HG02798 (cell line): ENCODE measurements around the gene C5.
A peak's percentile ranks its signal among the peaks of the same experiment; 100 is the strongest.

Experiments used
- ATAC-seq: cut with Tn5 transposase; IDR thresholded peaks from one replicate; pipeline ENCODE4 v1.9.1; 2021; ENCODE audit warnings: mild to moderate bottlenecking; ENCODE audit not compliant: unreplicated experiment, poor library complexity

Gene C5

DNA sequence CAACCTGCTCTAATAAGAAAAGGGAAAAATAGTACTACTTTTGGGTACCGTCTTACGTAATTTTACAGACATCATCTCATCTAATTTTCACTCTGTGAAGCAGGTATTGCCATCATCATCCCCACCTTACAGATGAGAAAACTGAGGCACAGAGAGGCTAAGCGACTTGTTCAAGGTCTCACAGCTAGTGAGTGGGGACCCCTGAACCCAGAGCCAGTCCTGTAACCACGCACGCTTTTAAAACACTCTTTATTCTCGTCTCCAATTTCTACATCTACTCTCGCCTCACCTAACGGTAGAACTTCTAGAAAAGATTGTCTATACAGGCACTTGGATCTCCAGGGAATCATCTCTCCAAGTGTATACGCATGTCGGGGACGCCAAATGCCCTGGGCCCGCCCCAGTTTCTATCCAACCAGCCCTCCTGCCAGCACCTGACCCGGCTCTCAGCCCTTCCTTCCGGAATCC, 122.0 kb downstream of the C5 start:
- ATAC-seq, result no peak

GRCh38 chr9:120927269-120928014, 122.6 kb downstream of the C5 start:
- ATAC-seq, result no peak

- ATAC-seq, result peak; percentile 21
Observed at GRCh38 chr9:120926397-120926928, 123.6 kb downstream of the C5 start, which contains the start of gene TRAF1. TSS of gene TRAF1 (minus strand) at chr9:120926796. CDS start at chr9:120926075, 721 bp downstream.

DNA sequence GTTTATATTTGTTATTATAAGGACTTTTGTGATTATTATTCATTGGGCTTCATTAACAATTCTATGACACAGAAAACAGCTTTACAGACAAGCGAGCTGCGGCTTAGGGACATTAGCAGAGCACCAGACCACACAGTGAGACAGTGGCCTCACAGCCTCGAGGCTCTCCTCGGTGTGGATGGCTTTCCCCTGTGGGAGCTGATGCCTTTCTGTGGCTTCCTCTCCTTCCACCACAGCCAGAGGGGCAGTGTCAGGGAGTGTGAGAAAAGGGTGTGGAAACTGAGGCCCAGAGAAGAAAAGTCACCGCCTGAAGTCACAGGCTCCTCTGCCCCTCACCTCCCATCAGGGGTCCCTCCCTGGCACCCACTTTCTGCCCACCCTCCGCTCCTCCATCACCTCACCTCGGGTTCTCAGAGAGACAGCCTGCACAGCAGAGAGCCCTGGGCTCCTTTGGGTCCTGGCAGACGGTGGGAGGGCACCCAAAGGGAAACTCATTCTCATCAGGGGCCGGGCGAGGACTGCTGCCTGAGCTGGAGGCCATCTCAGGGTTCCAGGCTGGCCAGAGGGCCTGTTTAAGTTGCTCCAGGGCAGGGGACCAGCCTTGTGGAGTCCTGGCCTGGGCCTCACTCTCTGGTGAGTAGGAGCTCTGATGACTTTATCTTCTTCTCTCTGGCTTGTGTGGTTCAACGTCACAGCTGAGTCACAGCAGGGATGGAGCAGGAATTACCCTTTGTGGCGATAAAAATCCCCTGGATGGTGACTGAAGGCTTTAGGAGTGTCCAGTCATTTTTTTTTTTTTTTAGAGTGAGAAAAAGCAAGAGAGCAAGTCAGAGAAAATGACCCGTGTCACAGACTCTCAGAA, 124.3 kb downstream of the C5 start:
- ATAC-seq, result peak; percentile 41

GRCh38 chr9:120924698-120925534, 125.2 kb downstream of the C5 start:
- ATAC-seq, result no peak

GRCh38 chr9:120923620-120924328, 126.3 kb downstream of the C5 start:
- no peak for ATAC-seq

DNA sequence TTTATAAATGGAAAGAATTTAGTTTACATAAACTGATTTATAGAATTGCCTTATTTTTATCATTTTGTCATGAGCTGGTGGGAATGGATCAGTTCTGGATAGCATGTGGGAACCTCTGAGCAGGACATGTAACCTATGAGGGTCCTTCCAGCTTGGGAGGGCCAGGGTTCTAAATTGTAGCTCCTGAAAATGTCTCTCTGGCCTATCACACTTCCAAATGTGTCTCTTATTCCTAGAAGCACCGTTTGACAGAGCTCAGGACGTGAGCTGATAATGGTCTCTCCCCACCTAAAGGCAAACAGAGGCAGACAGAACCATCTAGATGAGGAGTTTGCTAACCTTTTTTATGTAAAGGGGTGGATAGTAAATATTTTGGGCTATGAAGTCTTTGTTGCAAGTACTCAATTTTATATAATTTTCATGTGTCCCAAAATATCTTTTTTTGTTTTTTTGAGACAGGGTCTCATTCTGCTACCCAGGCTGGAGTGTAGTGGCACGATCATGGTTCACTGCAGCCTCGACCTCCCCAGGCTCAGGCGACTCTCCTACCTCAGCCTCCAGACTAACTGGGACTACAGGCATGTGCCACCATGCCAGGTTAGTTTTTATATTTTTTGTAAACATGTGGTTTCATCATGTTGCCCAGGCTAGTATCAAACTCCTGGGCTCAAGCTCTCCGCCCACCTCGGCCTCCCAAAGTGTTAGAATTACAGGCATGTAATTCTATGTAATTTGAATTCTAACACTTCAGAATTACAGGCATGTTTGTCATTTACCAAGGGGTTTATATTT, 127.5 kb downstream of the C5 start:
- no peak for ATAC-seq

- no peak for ATAC-seq
Observed at GRCh38 chr9:120921661-120922181, 128.4 kb downstream of the C5 start.

DNA sequence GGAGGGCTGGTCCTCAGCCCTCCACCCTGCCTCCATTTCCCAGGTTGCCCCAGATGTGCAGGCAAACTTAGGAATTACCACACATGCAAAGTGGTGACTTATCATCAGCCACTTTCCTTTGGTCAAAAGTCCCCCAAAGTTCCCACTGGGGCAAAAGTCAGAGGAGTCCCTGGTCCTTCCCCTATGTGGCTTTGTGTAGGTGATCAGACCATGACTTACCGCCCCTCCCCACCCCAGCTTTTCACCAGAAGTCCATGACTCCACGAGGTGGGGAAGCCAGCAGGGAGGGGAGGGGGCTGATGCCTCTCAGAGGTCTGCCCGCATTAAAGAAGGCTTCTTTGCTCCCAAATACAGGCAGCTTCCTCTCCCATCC, 129.3 kb downstream of the C5 start:
- peak; percentile 26 for ATAC-seq

DNA sequence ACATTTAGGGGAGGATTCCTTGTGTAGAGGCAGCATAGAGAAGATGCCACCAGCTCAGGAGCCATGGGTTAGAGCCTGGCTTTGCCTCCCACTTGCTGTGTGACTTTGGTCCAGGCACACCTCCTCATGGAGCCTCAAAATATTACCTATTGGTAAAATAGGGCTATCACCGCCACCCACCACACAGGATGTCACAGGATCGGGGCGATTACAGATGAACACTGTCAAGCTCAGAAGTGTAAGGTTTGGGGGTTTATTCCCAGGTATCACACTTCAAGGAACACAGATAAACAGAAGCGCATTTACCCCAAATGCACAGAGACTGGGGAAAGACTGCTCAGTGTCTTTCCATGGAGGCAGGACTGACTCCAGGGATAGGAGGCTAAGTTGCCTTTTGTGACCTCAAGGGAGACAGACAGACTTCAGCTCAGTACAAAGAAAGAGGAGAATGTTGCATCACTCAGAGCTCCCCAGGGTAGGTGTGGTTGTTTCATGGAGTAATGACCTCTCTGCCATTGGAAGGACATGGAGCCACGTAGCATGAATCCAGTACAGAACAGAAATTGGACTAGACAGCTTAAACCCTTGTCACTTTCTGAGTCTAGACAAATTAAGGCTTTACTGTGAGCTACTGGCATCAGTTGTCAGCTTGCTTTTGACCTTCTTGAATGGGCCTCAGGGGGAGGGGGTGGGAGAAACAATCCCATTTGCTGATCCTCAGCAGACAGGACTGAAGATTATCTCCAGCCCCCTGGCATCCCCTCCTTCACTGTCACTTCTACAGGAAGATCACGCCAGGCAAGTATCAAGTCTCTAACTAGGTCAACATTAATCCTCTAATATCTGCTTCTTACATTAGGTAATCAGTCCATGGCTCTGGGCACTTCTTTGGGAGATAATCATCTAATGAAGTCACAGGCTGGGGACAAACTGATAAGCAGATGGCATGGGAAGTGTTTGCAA, 130.0 kb downstream of the C5 start:
- ATAC-seq, result no peak

DNA sequence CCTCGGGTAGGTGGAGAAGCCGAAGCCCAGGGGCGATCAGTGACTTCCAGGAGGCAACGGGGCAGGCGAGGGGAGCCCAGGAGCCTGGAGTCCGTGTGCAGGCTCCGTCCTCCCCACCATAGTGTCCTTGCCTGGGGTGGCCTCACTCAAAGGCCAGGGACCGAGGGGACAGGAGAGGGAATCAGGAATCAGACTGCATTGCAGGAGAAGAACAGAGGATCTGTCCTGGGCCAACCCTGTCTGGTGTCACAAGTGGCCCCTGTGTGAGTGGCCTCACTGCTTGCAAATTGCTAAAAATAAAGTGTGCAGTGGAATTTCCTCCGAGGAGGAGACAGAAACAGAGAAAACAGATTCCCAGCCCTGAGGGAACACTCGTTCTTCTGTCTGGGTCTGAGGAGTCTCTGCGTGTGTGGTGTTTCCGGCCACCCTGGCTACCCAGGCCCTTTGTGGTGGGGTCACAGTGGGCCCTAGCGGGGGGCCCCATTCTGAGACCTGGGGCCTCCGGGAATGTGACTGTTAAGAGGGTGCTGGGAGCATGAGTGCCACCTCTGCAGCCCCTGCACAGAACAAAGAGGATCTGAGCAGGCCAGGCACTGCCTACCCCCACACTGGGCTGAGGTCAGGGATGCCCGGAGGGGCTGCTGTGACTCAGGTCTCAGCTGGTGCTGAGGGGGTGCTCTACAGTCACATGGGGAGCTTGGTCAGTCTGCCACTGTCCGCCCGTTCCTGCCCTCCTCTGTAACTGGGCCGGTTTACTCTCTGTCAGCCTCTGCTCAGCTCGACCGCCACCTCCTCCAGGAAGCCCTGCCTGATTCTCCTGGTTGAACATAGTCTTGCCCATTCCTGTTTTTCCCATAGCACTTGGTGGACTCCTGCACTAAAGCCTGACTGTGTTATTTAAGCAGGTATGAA, 130.9 kb downstream of the C5 start:
- no peak for ATAC-seq

- no peak for ATAC-seq
Observed at GRCh38 chr9:120917929-120918762, 131.9 kb downstream of the C5 start.

- no peak for ATAC-seq
Observed at GRCh38 chr9:120916991-120917880, 132.8 kb downstream of the C5 start.

GRCh38 chr9:120916588-120916987, 133.5 kb downstream of the C5 start:
- no peak for ATAC-seq
